Gastrocnemius medialis (tissue), 4 donors: ENCODE measurements around the gene BBS5. TPM values are rescaled to one million over a fixed set of nuclear protein-coding genes. Genes with fewer than 3 reads are reported as not detected.
A peak's percentile ranks its signal among the peaks of the same experiment; 100 is the strongest.

Experiments used
- ATAC-seq, 2 donors: fragments of 150-250 bp; one replicate each; pipeline ENCODE4 v1.9.1; 2016
- DNase-seq, 2 donors: peaks; one replicate each; pipeline ENCODE4 v3.0.0-alpha.2; 2019
- H3K27ac ChIP-seq, 4 donors: fragments of 200-600 bp; sonication (generic); 1 replicate in 1 of 4; 2 replicates in 3 of 4; pipeline ENCODE4 v1.5.1; 2016 to 2018; ENCODE audit warnings: mild to moderate bottlenecking in 2 of 4, moderate library complexity in 1 of 4
- H3K27me3 ChIP-seq, 3 donors: fragments of 200-600 bp; sonication (generic) in 2 of 3; 1 replicate in 1 of 3; 2 replicates in 2 of 3; pipeline versions ENCODE4 v1.5.1 to v1.6.0; 2016 to 2019; ENCODE audit warnings: mild to moderate bottlenecking in 1 of 3, moderate library complexity in 1 of 3
- H3K36me3 ChIP-seq, 2 donors: fragments of 200-600 bp; sonication (generic) in 1 of 2; one replicate each; pipeline ENCODE4 v1.5.1; 2017 to 2018
- H3K4me1 ChIP-seq, 2 donors: fragments of 200-600 bp; sonication (generic) in 1 of 2; one replicate each; pipeline ENCODE4 v1.5.1; 2016 to 2017; ENCODE audit warnings: mild to moderate bottlenecking in 2 of 2
- H3K4me3 ChIP-seq, 4 donors: fragments of 200-600 bp; sonication (generic) in 3 of 4; 1 replicate in 1 of 4; 2 replicates in 3 of 4; pipeline ENCODE4 v1.5.1; 2016 to 2019; ENCODE audit warnings: mild to moderate bottlenecking in 2 of 4
- H3K9me3 ChIP-seq, 3 donors: fragments of 200-600 bp; sonication (generic) in 2 of 3; 1 replicate in 1 of 3; 2 replicates in 2 of 3; pipeline ENCODE4 v1.5.1; 2016 to 2019
- POLR2A ChIP-seq, 2 donors: fragments of 450-650 bp; IDR thresholded peaks; one replicate each; pipeline ENCODE4 v1.6.1; 2017; ENCODE audit warnings: antibody characterized with exemption in 2 of 2, mild to moderate bottlenecking in 2 of 2, moderate library complexity in 2 of 2
- in situ Hi-C, 4 donors: fragments of 200-750 bp; cut with MboI; loops; one replicate each; pipeline versions ENCODE4 v1.15.0 to v1.8.0; 2017; ENCODE audit warnings: low sequenced_read_pairs in 4 of 4
- intact Hi-C: fragments of 100-400 bp; cut with DNase I; formaldehyde crosslinking; loops from one replicate; pipeline ENCODE4 v1.15.1; 2023; ENCODE audit warnings: low total_unique reads
- total RNA-seq, 4 donors: library from RNA; depleted of rRNA; stranded (reverse); fragments of >200 nt; gene quantifications; one replicate each; pipeline versions ENCODE4 v1.1.0 to v1.2.3, GENCODE V29; 2016
- TF ChIP-seq, protein P1 (sequence below), 5 experiments: fragments of 450-650 bp in 3 of 5; fragments of 200-600 bp in 2 of 5; sonication (generic) in 2 of 5; IDR thresholded peaks in 4 of 5; conservative IDR thresholded peaks in 1 of 5; 1 replicate in 4 of 5; 2 replicates in 1 of 5; pipeline ENCODE4 v1.5.1; 2016 to 2019; ENCODE audit warnings: antibody characterized with exemption in 5 of 5, mild to moderate bottlenecking in 3 of 5, moderate library complexity in 3 of 5

The BBS5 gene
- total RNA-seq, 4 donors from 2014 or later, result 4.5 to 17.8 (median 8.0) TPM

DNA sequence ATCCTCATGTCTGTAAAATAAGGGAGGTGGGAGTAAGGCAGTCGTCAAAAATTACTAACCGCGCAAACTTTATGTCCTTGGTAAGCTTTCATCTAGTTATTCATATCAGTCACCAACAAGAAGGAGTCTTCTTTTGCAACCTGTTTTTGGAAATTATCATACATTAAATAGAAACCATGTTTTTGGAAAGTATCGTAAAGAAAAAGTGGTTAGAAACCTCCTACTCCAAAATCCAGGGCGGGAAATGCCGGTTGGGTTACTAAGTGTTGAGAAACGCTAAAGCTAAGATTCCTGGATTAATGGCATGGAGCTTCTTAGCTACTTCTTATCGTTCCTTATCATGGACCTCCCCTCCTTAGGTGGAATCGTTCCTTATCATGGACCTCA is 778 bp downstream of the BBS5 start:
- TF ChIP-seq, protein P1, sequence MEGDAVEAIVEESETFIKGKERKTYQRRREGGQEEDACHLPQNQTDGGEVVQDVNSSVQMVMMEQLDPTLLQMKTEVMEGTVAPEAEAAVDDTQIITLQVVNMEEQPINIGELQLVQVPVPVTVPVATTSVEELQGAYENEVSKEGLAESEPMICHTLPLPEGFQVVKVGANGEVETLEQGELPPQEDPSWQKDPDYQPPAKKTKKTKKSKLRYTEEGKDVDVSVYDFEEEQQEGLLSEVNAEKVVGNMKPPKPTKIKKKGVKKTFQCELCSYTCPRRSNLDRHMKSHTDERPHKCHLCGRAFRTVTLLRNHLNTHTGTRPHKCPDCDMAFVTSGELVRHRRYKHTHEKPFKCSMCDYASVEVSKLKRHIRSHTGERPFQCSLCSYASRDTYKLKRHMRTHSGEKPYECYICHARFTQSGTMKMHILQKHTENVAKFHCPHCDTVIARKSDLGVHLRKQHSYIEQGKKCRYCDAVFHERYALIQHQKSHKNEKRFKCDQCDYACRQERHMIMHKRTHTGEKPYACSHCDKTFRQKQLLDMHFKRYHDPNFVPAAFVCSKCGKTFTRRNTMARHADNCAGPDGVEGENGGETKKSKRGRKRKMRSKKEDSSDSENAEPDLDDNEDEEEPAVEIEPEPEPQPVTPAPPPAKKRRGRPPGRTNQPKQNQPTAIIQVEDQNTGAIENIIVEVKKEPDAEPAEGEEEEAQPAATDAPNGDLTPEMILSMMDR (IDR thresholded peaks at IDR 0.05 in 4 of 5, conservative IDR thresholded peaks at IDR 0.05 in 1 of 5), result no peak
- no peak for TF ChIP-seq POLR2A (IDR thresholded peaks at IDR 0.05)
- ATAC-seq, result no peak
- Histone ChIP-seq H3K27ac (peak overlapping the region; percentile 71 to 84 (median 80)), H3K4me3 (peak overlapping the region; percentile 70 to 95 (median 76)), H3K27me3 (no peaks in the 10 kb centered on the region), H3K4me1 (peaks cover 11 to 13% of the 10 kb centered on the region in 2 donors), H3K9me3 (no peaks in the 10 kb centered on the region), H3K36me3 (peaks cover 0 to 19% of the 10 kb centered on the region in 2 donors)
- intact Hi-C loops (no loop called here), in situ Hi-C loops (no loop called here)
- no peak for DNase-seq

DNA sequence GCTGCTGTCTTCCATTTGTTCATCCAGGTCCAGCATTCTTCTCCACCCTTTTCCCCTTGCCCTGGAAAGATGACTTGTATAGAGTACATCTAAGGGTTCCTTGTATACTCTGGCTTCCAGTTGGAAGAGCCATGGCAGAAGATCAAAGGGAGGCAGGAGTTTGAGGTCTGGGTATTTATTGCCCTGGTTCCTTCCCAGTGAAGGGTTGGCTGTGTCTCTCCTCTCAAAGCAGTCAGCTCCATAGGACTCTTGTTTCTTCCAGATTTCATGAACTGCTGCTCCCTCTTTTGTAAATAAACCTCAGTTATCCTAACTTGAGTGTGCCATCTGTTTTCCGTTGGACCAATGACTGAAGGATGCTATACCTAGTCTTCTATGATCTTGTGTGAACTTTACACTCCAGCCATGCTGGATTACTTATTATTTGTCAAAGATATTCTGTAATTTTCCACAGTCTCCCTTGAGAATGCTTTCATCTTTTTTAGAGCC is 6.4 kb downstream of the BBS5 start:
- no peak overlapping the region for H3K4me3 ChIP-seq
- no peaks in the 10 kb centered on the region for H3K27me3 ChIP-seq
- TF ChIP-seq, protein P1 (IDR thresholded peaks at IDR 0.05 in 4 of 5, conservative IDR thresholded peaks at IDR 0.05 in 1 of 5), result no peak
- TF ChIP-seq POLR2A (IDR thresholded peaks at IDR 0.05), result no peak
- intact Hi-C loops (no loop called here), in situ Hi-C loops (no loop called here)
- ATAC-seq (no peak), DNase-seq (no peak)
- H3K27ac ChIP-seq, result no peak overlapping the region
- peaks cover 0 to 6% of the 10 kb centered on the region in 2 donors for H3K4me1 ChIP-seq
- peaks cover 0 to 35% of the 10 kb centered on the region in 2 donors for H3K36me3 ChIP-seq
- H3K9me3 ChIP-seq, result no peaks in the 10 kb centered on the region

DNA sequence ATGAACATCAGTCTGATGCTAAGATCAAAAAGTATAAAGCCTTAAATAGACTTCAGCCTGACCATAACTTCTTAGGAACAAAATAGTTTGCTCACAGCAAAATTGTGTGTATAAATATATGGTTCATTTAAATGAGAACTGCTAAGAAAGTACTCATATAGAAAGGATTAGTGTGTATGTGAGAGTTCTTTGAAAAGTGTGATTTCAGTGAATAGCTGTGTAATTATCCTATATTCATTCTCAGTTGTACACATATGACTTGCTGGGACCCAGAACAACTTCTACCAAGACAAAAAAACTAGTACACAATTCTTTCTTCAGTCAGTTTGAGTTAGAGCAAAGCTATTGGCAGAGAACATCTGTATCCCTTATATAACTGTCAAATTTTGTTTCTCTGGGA is 7.2 kb downstream of the BBS5 start:
- H3K4me3 ChIP-seq, result no peak overlapping the region
- no peaks in the 10 kb centered on the region for H3K27me3 ChIP-seq
- H3K27ac ChIP-seq, result no peak overlapping the region
- H3K4me1 ChIP-seq, result no peaks in the 10 kb centered on the region
- H3K9me3 ChIP-seq, result no peaks in the 10 kb centered on the region
- H3K36me3 ChIP-seq, result peaks cover 0 to 35% of the 10 kb centered on the region in 2 donors
- ATAC-seq, result no peak
- TF ChIP-seq, protein P1 (IDR thresholded peaks at IDR 0.05 in 4 of 5, conservative IDR thresholded peaks at IDR 0.05 in 1 of 5), result no peak
- TF ChIP-seq POLR2A (IDR thresholded peaks at IDR 0.05), result no peak
- intact Hi-C loops (no loop called here), in situ Hi-C loops (no loop called here)
- DNase-seq, result no peak

DNA sequence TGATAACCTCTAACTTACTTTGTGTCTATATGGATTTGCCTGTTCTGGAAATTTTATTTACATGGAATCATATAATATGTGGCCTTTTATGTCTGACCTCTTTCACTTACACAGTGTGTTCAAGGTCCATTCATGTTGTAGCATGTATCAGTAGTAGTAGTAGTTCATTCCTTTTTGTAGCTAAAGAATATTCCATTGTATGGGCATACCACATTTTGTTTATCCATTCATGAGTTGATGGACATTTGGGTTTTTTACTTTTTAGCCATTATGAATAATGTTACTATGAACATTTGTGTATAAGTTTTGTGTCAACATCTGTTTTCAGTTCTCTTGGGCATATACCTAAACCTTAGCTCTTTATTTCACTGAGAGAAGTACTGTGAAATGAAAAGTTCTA is 11.5 kb downstream of the BBS5 start:
- in situ Hi-C loops, result no loop called here
- intact Hi-C loops, result no loop called here
- H3K36me3 ChIP-seq, result peaks cover 0 to 12% of the 10 kb centered on the region in 2 donors
- H3K27me3 ChIP-seq, result no peaks in the 10 kb centered on the region
- H3K4me3 ChIP-seq, result no peak overlapping the region
- no peaks in the 10 kb centered on the region for H3K9me3 ChIP-seq
- ATAC-seq, result no peak
- TF ChIP-seq POLR2A (IDR thresholded peaks at IDR 0.05), result no peak
- TF ChIP-seq, protein P1 (IDR thresholded peaks at IDR 0.05 in 4 of 5, conservative IDR thresholded peaks at IDR 0.05 in 1 of 5), result no peak
- no peak overlapping the region for H3K27ac ChIP-seq
- no peak for DNase-seq
- H3K4me1 ChIP-seq, result peaks cover 5 to 12% of the 10 kb centered on the region in 2 donors

DNA sequence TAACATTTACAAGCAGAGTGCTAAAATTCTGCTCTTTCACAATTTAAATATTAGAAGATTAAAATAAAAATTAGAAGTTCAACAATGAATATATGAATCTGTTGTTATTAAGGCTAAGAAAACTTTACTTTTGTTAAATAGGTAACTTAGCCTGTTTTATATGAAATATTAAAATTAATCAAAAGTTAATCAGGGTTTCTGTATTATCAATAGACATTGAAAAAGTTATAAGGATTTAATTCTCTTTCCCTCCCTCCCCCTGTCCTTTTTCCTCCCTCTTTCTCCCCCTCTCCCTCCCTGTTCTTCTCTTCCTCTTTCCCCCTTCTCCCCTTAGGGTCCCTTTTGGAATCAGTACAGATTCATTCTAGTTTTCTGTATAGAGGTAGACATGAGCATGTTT is 12.1 kb downstream of the BBS5 start:
- H3K4me3 ChIP-seq, result no peak overlapping the region
- H3K27me3 ChIP-seq, result no peaks in the 10 kb centered on the region
- H3K36me3 ChIP-seq, result peaks cover 0 to 12% of the 10 kb centered on the region in 2 donors
- no peak for ATAC-seq
- intact Hi-C loops, result no loop called here
- H3K27ac ChIP-seq, result no peak overlapping the region
- in situ Hi-C loops, result no loop called here
- no peak for TF ChIP-seq POLR2A (IDR thresholded peaks at IDR 0.05)
- no peak for DNase-seq
- no peaks in the 10 kb centered on the region for H3K9me3 ChIP-seq
- peaks cover 7 to 16% of the 10 kb centered on the region in 2 donors for H3K4me1 ChIP-seq
